HepG2 (cell line): ENCODE results near the gene JPH3. TPM values are rescaled to one million over a fixed set of nuclear protein-coding genes. Genes with fewer than 3 reads are reported as not detected.
A peak's percentile ranks its signal among the peaks of the same experiment; 100 is the strongest.

ENCODE experiments used
- HOXA3 ChIP-seq: sonication (generic); formaldehyde crosslinking; IDR thresholded peaks from 2 replicates; pipeline ENCODE4 v1.5.0; 2020; ENCODE audit warnings: missing genetic modification reagents
- POGZ ChIP-seq: sonication (generic); formaldehyde crosslinking; IDR thresholded peaks from 2 replicates; pipeline ENCODE4 v1.4.0; 2020; ENCODE audit warnings: mild to moderate bottlenecking, missing genetic modification reagents
- PPARG ChIP-seq: conservative IDR thresholded peaks from 2 replicates; pipeline ENCODE4 v1.6.1; 2016; ENCODE audit warnings: missing biosample characterization, missing genetic modification reagents
- ZFX ChIP-seq: sonication (generic); formaldehyde crosslinking; IDR thresholded peaks from 2 replicates; pipeline ENCODE4 v1.4.0; 2020; ENCODE audit warnings: mild to moderate bottlenecking, low read depth, missing genetic modification reagents, moderate library complexity
- ZNF343 ChIP-seq: sonication (generic); formaldehyde crosslinking; IDR thresholded peaks from 2 replicates; pipeline ENCODE4 v1.4.0; 2020; ENCODE audit warnings: mild to moderate bottlenecking, missing genetic modification reagents
- ZNF770 ChIP-seq: sonication (generic); formaldehyde crosslinking; IDR thresholded peaks from 2 replicates; pipeline ENCODE4 v1.5.0; 2020; ENCODE audit warnings: mild to moderate bottlenecking, missing genetic modification reagents
- polyA plus RNA-seq, 8 experiments: library from polyadenylated mRNA; depleted of rRNA in 3 of 8; stranded (reverse) in 7 of 8; unstranded in 1 of 8; fragments of >200 nt; fragmentation: Illumina TruSeq in 4 of 8; extraction: Trizol in 4 of 8; gene quantifications; 2 replicates each; pipeline versions ENCODE4 v1.2.1 to v1.2.3, GENCODE V29; 2011 to 2016; ENCODE audit warnings: low read depth in 4 of 8, missing spikeins in 1 of 8, mixed read lengths in 1 of 8; ENCODE audit not compliant: insufficient read depth in 1 of 8
- total RNA-seq, 5 experiments: library from RNA; depleted of rRNA; stranded (reverse); fragments of >200 nt; fragmentation: Illumina TruSeq; extraction: Trizol; gene quantifications; 2 replicates each; pipeline ENCODE4 v1.2.3, GENCODE V29; 2016; ENCODE audit warnings: low read depth in 1 of 5
- TF ChIP-seq, protein P1 (sequence below): sonication (generic); formaldehyde crosslinking; IDR thresholded peaks from 2 replicates; pipeline ENCODE4 v1.4.0; 2020; ENCODE audit warnings: mild to moderate bottlenecking, missing genetic modification reagents
- TF ChIP-seq, protein P2 (sequence below): sonication (generic); formaldehyde crosslinking; IDR thresholded peaks from 2 replicates; pipeline ENCODE4 v1.9.0; 2021; ENCODE audit warnings: missing genetic modification reagents, borderline replicate concordance

The JPH3 gene
- total and polyA plus RNA-seq, 2 of the 13 experiments (the other 11 are each of a cell fraction or from before 2014, with no cell fraction given), result not detected

- TF ChIP-seq, protein P1, sequence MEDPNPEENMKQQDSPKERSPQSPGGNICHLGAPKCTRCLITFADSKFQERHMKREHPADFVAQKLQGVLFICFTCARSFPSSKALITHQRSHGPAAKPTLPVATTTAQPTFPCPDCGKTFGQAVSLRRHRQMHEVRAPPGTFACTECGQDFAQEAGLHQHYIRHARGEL (CRISPR knock-in tag), result 0 out of 2 replicates have a peak, but pooled peaks have one; percentile 15
- TF ChIP-seq, protein P2, sequence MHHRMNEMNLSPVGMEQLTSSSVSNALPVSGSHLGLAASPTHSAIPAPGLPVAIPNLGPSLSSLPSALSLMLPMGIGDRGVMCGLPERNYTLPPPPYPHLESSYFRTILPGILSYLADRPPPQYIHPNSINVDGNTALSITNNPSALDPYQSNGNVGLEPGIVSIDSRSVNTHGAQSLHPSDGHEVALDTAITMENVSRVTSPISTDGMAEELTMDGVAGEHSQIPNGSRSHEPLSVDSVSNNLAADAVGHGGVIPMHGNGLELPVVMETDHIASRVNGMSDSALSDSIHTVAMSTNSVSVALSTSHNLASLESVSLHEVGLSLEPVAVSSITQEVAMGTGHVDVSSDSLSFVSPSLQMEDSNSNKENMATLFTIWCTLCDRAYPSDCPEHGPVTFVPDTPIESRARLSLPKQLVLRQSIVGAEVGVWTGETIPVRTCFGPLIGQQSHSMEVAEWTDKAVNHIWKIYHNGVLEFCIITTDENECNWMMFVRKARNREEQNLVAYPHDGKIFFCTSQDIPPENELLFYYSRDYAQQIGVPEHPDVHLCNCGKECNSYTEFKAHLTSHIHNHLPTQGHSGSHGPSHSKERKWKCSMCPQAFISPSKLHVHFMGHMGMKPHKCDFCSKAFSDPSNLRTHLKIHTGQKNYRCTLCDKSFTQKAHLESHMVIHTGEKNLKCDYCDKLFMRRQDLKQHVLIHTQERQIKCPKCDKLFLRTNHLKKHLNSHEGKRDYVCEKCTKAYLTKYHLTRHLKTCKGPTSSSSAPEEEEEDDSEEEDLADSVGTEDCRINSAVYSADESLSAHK, result no peak
- TF ChIP-seq ZNF770 (CRISPR knock-in tag) (peak; percentile 57; the same call in 1 of the 2 replicates), ZFX (CRISPR knock-in tag) (peak; percentile 47; the same call in 1 of the 2 replicates), HOXA3 (CRISPR knock-in tag) (peak; percentile 43; the same call in 1 of the 2 replicates), ZNF343 (no peak), POGZ (CRISPR knock-in tag) (no peak), PPARG (no peak)
Measured at GRCh38 chr16:87707097-87707496, 104.8 kb downstream of the JPH3 start (continued).
